ENCODE measurements around the gene GCH1.

Gene GCH1

GRCh38 chr14:54894995-54895394 is 7.6 kb downstream of the GCH1 start:
- no peak for DNase-seq (ENCODE audit: low read depth, low spot score)
- Histone ChIP-seq H3K4me1 (ENCODE audit: insufficient read depth, insufficient read length) (peaks cover 1% of the 10 kb centered on the region), H3K27me3 (ENCODE audit: insufficient read depth, insufficient read length) (no peaks in the 10 kb centered on the region), H3K4me3 (ENCODE audit: insufficient read length, low read depth) (no peak overlapping the region), H3K9me3 (ENCODE audit: insufficient read depth, low read length) (no peaks in the 10 kb centered on the region), H3K9ac (ENCODE audit: insufficient read length, low read depth) (no peak overlapping the region), H3K36me3 (ENCODE audit: insufficient read depth, insufficient read length, low read length) (no peaks in the 10 kb centered on the region)
- no peak for TF ChIP-seq SUZ12 (IDR thresholded peaks at IDR 0.05; ENCODE audit: extremely low read depth, insufficient read depth, insufficient read length)
- no peak for TF ChIP-seq YY1 (IDR thresholded peaks at IDR 0.05; ENCODE audit: insufficient read depth, insufficient read length)
- no peak for TF ChIP-seq ZNF274 (IDR thresholded peaks at IDR 0.05; ENCODE audit: low read depth, low read length)

DNA sequence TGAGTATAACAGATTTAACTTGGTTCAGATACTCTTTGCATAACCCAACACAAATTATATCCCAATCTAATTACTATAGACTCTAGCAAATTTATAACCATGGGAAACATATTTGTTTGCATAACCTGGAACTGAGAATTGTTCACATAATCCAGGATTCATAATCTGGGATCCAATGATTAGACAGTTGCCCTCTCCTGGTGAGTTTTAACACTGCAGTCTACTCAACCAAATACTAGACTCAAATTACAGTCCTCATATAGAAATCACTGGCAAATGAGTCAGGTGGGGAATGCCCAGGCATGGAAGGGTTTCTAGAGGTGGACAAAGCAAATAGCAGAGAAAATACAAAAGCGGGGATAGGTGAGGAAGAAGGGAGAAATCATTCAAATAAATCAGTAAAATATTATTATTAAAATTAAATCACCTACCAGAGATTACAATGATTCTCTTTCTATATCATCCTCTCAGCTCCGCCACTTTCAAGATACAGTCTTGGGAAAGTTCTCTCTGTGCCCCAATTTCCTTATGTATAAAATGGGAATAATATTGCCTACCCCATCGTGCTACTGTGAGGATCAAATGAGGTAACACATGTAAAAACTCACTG is 9.4 kb downstream of the GCH1 start:
- Histone ChIP-seq H3K36me3 (ENCODE audit: insufficient read depth, insufficient read length, low read length) (no peaks in the 10 kb centered on the region), H3K4me1 (ENCODE audit: insufficient read depth, insufficient read length) (peaks cover 2% of the 10 kb centered on the region), H3K9ac (ENCODE audit: insufficient read length, low read depth) (no peak overlapping the region), H3K4me3 (ENCODE audit: insufficient read length, low read depth) (no peak overlapping the region), H3K27me3 (ENCODE audit: insufficient read depth, insufficient read length) (no peaks in the 10 kb centered on the region), H3K9me3 (ENCODE audit: insufficient read depth, low read length) (no peaks in the 10 kb centered on the region)
- no peak for TF ChIP-seq SUZ12 (IDR thresholded peaks at IDR 0.05; ENCODE audit: extremely low read depth, insufficient read depth, insufficient read length)
- TF ChIP-seq YY1 (IDR thresholded peaks at IDR 0.05; ENCODE audit: insufficient read depth, insufficient read length) = no peak
- no peak for TF ChIP-seq ZNF274 (IDR thresholded peaks at IDR 0.05; ENCODE audit: low read depth, low read length)
- DNase-seq (ENCODE audit: low read depth, low spot score) = no peak

DNA sequence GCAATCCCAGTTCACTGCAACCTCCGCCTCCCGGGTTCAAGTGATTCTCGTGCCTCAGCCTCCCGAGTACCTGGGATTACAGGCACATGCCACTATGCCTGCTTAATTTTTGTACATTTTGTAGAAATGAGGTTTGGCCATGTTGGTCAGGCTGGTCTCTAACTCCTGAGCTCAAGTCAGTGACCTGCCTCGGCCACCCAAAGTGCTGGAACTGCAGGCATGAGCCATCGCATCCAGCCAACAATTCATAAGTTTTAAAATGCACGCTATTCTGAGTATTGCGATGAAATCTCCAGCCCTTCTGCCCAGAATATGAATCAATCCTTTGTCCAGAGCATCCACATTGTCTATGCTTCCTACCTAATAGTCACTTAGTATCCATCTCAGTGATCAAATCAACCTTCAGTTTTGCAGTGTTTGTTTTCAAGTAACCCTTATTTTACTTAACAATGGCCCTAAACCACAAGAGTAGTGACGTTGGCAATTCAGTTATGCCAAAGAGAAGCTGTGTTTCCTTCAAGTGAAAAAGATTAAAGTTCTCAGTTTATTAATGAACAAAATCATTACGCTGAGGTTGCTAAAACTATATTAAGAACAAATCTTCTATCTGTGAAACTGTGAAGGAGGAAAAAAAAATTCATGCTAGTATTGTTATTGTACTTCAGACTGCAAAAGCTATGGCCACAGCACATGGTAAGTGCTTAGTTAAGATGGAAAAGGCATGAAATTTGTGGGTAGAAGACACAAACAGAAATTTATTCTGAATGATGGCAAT is 11.0 kb downstream of the GCH1 start:
- Histone ChIP-seq H3K9me3 (ENCODE audit: insufficient read depth, low read length) (no peaks in the 10 kb centered on the region), H3K36me3 (ENCODE audit: insufficient read depth, insufficient read length, low read length) (no peaks in the 10 kb centered on the region), H3K4me3 (ENCODE audit: insufficient read length, low read depth) (no peak overlapping the region), H3K9ac (ENCODE audit: insufficient read length, low read depth) (no peak overlapping the region), H3K4me1 (ENCODE audit: insufficient read depth, insufficient read length) (peaks cover 4% of the 10 kb centered on the region), H3K27me3 (ENCODE audit: insufficient read depth, insufficient read length) (no peaks in the 10 kb centered on the region)
- DNase-seq (ENCODE audit: low read depth, low spot score) = no peak
- TF ChIP-seq SUZ12 (IDR thresholded peaks at IDR 0.05; ENCODE audit: extremely low read depth, insufficient read depth, insufficient read length) = no peak
- no peak for TF ChIP-seq ZNF274 (IDR thresholded peaks at IDR 0.05; ENCODE audit: low read depth, low read length)
- no peak for TF ChIP-seq YY1 (IDR thresholded peaks at IDR 0.05; ENCODE audit: insufficient read depth, insufficient read length)

- no peak for DNase-seq (ENCODE audit: low read depth, low spot score)
- H3K27me3 ChIP-seq (ENCODE audit: insufficient read depth, insufficient read length) = no peaks in the 10 kb centered on the region
- H3K9me3 ChIP-seq (ENCODE audit: insufficient read depth, low read length) = no peaks in the 10 kb centered on the region
- no peaks in the 10 kb centered on the region for H3K36me3 ChIP-seq (ENCODE audit: insufficient read depth, insufficient read length, low read length)
- no peak overlapping the region for H3K9ac ChIP-seq (ENCODE audit: insufficient read length, low read depth)
- peaks cover 4% of the 10 kb centered on the region for H3K4me1 ChIP-seq (ENCODE audit: insufficient read depth, insufficient read length)
- H3K4me3 ChIP-seq (ENCODE audit: insufficient read length, low read depth) = no peak overlapping the region
- no peak for TF ChIP-seq YY1 (IDR thresholded peaks at IDR 0.05; ENCODE audit: insufficient read depth, insufficient read length)
- TF ChIP-seq ZNF274 (IDR thresholded peaks at IDR 0.05; ENCODE audit: low read depth, low read length) = no peak
- TF ChIP-seq SUZ12 (IDR thresholded peaks at IDR 0.05; ENCODE audit: extremely low read depth, insufficient read depth, insufficient read length) = no peak
Measured at GRCh38 chr14:54890788-54891187, 11.8 kb downstream of the GCH1 start.

GRCh38 chr14:54889919-54890318 is 12.7 kb downstream of the GCH1 start:
- no peak for DNase-seq (ENCODE audit: low read depth, low spot score)
- Histone ChIP-seq H3K4me3 (ENCODE audit: insufficient read length, low read depth) (no peak overlapping the region), H3K9me3 (ENCODE audit: insufficient read depth, low read length) (no peaks in the 10 kb centered on the region), H3K27me3 (ENCODE audit: insufficient read depth, insufficient read length) (no peaks in the 10 kb centered on the region), H3K36me3 (ENCODE audit: insufficient read depth, insufficient read length, low read length) (no peaks in the 10 kb centered on the region), H3K9ac (ENCODE audit: insufficient read length, low read depth) (no peak overlapping the region), H3K4me1 (ENCODE audit: insufficient read depth, insufficient read length) (peaks cover 3% of the 10 kb centered on the region)
- TF ChIP-seq SUZ12 (IDR thresholded peaks at IDR 0.05; ENCODE audit: extremely low read depth, insufficient read depth, insufficient read length) = no peak
- TF ChIP-seq YY1 (IDR thresholded peaks at IDR 0.05; ENCODE audit: insufficient read depth, insufficient read length) = no peak
- TF ChIP-seq ZNF274 (IDR thresholded peaks at IDR 0.05; ENCODE audit: low read depth, low read length) = no peak

- H3K36me3 ChIP-seq (ENCODE audit: insufficient read depth, insufficient read length, low read length) = no peaks in the 10 kb centered on the region
- TF ChIP-seq SUZ12 (IDR thresholded peaks at IDR 0.05; ENCODE audit: extremely low read depth, insufficient read depth, insufficient read length) = no peak
- no peak for TF ChIP-seq YY1 (IDR thresholded peaks at IDR 0.05; ENCODE audit: insufficient read depth, insufficient read length)
- TF ChIP-seq ZNF274 (IDR thresholded peaks at IDR 0.05; ENCODE audit: low read depth, low read length) = no peak
- no peak for DNase-seq (ENCODE audit: low read depth, low spot score)
- no peak overlapping the region for H3K4me3 ChIP-seq (ENCODE audit: insufficient read length, low read depth)
- no peaks in the 10 kb centered on the region for H3K4me1 ChIP-seq (ENCODE audit: insufficient read depth, insufficient read length)
- H3K9ac ChIP-seq (ENCODE audit: insufficient read length, low read depth) = no peak overlapping the region
- no peaks in the 10 kb centered on the region for H3K27me3 ChIP-seq (ENCODE audit: insufficient read depth, insufficient read length)
- no peaks in the 10 kb centered on the region for H3K9me3 ChIP-seq (ENCODE audit: insufficient read depth, low read length)
Measured at GRCh38 chr14:54882521-54882920, 20.1 kb downstream of the GCH1 start.

DNA sequence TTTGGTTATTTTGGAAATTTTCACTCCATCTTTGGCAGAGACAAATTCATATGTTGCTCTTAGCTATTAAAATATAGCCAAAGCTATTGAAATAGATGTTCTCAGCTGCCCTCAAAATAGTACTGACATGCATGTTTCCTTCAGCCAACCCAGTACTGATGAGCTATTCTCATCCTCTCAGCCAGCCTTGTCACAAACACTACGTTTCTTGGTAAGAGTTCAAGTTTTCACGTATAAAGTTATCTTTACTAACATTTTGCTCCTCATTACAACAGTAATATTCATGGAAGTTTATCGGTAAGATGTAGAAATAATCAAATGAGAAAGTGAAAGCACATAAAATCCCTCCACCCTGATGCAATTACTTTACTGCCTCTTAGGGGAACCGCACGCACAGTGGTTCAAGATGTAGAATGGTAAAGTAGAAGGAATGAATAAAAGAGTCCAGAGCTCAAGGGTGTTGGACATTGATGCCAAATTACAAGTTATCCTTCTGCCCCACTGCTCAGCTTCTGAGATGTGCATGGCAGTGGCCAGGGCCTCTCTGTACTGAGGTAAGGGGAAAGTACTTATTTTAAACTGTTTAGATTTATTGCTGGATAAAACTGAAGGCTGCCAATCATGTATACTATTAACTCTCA is 20.7 kb downstream of the GCH1 start:
- Histone ChIP-seq H3K9ac (ENCODE audit: insufficient read length, low read depth) (no peak overlapping the region), H3K36me3 (ENCODE audit: insufficient read depth, insufficient read length, low read length) (no peaks in the 10 kb centered on the region), H3K4me3 (ENCODE audit: insufficient read length, low read depth) (no peak overlapping the region)

More for the DNA sequence above, 20.7 kb downstream of the GCH1 start:
- no peak for DNase-seq (ENCODE audit: low read depth, low spot score)
- TF ChIP-seq SUZ12 (IDR thresholded peaks at IDR 0.05; ENCODE audit: extremely low read depth, insufficient read depth, insufficient read length) (no peak), ZNF274 (IDR thresholded peaks at IDR 0.05; ENCODE audit: low read depth, low read length) (no peak), YY1 (IDR thresholded peaks at IDR 0.05; ENCODE audit: insufficient read depth, insufficient read length) (no peak)
- Histone ChIP-seq H3K9me3 (ENCODE audit: insufficient read depth, low read length) (no peaks in the 10 kb centered on the region), H3K27me3 (ENCODE audit: insufficient read depth, insufficient read length) (no peaks in the 10 kb centered on the region), H3K4me1 (ENCODE audit: insufficient read depth, insufficient read length) (no peaks in the 10 kb centered on the region)

Data from NT2/D1 (cell line).